ENCODE results near the gene CHMP5.
"Not testable (repeated sequence)": the region's sequence is repeated elsewhere in the genome, so short reads cannot be mapped to it uniquely, and the experiment has no call there.

CHMP5 gene

DNA sequence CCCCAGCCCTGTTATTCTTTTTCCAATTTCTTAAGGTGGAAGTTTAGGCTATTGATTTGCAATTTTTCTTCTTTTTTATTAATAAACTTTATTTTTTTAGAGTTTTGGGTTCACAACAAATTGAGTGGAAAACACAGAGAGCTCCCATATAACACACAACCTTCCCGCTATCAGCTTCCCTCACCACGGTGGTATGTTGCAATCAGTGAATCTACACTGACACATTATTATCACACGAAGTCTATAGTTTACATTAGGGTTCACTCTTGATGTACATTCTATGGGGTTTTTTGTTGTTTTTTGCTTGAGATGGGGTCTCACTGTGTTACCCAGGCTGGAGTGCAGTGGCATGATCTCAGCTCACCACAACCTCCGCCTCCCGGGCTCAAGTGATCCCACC is 20.7 kb downstream of the CHMP5 start:
- DNase-seq = no peak

DNA sequence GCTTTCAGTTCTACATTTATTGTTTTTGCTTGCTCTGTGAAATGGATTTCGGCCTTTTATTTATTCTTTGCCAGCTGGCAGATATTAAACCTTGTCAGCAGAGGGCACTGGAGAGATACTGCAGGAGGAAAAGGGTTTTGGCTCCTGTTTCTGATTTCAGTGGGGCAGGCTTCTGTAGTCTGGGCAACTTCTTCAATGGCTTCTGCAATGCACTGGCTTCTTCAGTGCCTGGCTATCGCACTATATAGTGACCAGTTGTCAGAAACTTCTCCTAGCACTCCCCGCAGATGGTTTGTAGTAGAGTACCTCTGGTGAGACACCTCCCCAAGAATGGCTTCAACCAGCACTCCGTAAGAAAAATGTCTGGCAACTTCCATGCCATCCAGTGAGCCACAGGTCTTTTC is 22.2 kb downstream of the CHMP5 start:
- peak; percentile 39 for DNase-seq

DNA sequence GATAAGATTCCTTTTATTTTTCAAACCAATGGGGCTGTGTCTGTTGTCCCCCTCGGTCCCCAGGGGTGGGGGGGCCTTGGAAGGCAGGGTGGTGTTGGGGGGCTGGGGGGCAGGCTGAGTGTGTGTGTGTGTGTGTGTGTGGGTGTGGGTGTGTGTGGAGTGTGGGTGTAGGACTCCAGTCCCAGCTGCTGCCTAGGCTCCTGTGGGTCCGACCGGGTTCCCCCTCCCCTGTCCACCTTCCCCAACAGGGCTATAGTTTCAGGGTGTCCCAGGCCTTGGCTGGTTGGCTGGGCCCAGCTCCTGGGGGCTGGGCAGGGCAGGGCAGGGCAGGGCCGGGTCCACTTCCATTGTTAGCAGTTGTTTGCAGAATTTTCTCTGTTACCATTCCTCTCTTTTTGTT is 23.4 kb downstream of the CHMP5 start:
- no peak for DNase-seq

DNA sequence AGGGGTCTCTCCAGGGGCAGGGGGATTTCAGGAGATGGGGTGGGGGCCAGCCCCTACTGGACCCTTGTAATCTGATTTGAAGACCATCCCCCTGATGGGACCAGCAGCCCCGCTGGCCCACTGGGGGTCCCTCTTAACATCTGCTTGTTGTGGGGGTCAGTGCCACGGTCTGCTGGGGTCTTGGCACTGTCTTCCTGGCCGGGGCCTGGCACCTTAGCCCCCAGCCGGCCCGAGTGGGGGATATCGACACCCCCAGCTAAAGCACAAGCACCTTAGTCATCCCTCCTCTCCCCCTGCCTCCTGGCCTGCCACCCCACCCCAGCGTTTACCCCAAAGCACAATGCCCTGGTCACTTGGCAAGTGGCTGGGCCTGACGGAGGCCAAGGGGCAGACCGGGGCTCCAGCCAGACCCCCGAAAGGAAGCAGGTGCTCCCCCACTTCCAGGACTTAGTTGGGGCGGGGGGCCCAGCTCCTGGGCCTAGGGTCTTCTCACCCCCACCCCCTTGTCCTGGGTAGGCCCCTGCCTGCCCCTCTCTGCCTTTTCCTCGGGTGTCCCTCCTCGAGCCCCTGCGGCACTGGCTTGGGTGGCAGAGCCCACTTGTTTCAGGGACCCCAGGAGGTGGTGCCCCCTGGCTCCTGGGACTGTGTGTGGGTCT is 24.1 kb downstream of the CHMP5 start:
- DNase-seq = no peak

DNA sequence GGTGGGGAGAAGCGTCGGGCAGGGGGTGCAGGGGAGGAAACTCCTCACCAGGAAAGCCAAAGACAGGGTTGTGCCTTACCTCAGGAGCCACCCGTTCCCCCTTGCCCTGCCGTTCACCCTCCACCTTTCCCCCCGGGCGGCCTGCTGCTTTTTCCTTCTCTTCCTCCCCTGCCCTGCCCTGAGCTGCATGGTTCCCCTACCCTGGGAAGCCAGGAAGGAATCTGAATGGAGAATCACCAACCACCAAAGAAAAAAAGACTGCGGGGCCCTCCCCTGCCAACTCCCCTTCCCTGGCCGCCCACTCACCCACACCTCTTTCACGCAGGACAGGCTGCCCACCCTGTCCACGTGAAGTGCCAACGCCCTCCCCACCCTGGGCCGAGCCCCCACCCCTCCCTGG is 24.6 kb downstream of the CHMP5 start:
- peak; percentile 14 for DNase-seq

DNA sequence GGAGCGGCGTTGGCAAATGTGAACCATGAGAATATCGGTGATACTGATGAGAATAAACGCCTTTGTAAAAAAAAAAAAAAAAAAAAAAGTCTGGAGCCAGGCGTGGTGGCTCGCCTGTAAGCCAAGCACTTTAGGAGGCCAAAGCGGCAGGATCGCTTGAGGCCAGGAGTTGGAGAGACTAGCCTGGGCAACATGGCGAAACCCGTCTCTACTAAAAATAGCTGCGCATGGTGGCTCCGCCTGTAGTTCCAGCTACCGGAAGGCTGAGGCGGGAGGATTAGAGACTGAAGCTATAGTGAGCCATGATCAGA is 25.0 kb downstream of the CHMP5 start:
- DNase-seq = no peak

DNA sequence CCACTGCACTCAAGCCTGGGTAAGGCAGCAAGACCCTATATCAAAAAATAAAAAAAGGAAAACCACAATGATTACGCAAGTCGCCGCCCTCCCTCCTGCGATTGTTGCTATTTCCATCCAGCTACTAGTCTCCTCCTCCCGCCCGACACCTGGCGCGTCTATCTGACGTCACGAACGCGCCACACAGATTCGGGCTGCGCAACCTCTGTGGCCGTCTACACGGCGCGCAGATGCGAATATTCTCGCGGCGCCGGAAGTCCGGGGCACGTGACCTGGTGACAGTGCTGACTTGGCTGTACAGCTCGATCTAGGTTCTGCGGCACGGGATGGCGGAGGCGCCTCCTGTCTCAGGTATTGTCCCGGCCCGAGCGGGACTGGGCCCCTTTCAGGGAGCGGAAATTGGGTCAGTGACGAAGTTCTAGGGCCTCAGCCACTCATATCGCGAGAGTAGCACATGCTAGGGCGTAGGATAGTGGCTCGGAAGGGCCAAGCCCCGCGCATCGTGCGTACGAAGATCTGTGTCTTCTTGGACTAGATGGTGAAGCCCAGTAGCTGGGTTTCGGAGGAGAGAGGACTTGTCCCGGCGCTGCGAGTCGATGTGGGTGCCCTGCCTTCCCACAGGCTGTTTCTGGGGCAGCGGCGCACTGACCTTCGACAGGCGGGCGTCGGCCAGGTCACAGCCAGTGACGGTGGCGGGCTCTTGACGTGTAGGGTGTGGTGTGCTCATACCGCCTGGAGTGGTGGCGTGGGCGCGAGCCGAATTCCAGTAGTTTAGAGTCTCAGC is 25.6 kb downstream of the CHMP5 start, which contains the start of gene NFX1:
Gene NFX1, plus strand, starts transcription at position 270 of the 784 bp plus-strand sequence. Its CDS starts 57 bp downstream, at position 327.
- DNase-seq = peak; percentile 97

DNA sequence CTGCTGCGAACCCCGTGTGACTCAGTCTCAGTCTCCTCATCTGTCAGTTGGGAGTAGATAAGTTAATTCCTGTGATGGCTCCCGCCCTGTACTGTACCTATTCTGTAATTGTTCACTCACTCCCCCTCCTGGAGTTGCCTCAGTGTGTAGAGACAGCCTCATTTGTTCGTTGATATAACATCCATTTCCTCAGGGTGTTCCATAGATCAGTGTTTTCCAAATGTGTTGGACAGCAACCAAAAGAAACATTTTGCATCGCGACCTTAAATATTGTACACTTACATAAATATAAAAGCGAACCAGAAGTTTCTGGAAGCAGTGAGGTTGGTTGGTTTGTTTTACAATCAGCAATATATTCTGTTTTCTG is 26.2 kb downstream of the CHMP5 start:
- no peak for DNase-seq

DNA sequence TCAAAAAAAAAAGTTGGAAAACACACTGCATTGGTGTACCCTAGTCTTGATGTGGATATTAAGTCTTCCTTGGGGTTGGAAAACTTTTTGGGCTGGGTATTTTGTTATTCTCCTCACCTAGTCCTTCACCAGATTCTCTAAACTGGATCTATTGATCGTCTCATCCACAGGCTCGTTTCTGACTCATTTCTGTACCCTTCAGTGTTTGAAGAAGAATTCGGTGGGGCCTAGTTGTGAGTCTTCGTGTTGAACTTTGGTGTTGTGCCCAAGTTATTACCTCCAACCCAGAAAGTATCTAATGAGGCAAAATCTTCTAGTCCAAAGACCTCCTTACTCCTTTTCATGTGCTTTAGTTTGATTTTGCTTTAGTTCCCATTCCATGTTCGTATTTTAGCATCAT is 27.1 kb downstream of the CHMP5 start:
- DNase-seq = no peak

DNA sequence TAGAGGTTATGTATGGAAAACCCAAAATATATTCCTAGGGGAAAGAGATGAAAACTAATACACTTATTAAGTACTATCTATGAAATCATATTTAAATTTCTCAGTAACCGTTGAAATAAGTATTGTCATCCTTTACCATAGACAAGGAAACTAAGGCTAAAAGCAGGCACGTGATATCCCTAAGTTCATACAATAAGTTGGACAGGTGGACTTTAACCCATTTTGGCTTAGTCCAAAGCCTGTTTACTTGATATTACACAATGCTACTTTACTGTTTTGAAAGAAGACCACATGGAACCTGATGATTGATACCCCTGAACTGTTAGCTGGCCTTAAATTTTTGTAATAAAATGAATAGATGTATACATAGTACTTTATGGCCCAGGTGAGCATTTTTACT is 28.9 kb downstream of the CHMP5 start:
- no peak for DNase-seq

DNA sequence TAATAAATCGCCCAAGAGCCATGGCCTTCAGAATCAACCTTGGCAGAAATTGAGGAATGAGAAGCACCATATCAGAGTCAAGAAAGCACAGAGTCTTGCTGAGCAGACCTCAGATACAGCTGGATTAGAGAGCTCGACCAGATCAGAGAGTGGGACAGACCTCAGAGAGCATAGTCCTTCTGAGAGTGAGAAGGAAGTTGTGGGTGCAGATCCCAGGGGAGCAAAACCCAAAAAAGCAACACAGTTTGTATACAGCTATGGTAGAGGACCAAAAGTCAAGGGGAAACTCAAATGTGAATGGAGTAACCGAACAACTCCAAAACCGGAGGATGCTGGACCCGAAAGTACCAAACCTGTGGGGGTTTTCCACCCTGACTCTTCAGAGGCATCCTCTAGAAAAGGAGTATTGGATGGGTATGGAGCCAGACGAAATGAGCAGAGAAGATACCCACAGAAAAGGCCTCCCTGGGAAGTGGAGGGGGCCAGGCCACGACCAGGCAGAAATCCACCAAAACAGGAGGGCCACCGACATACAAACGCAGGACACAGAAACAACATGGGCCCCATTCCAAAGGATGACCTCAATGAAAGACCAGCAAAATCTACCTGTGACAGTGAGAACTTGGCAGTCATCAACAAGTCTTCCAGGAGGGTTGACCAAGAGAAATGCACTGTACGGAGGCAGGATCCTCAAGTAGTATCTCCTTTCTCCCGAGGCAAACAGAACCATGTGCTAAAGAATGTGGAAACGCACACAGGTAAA is 30.0 kb downstream of the CHMP5 start:
- no peak for DNase-seq

DNA sequence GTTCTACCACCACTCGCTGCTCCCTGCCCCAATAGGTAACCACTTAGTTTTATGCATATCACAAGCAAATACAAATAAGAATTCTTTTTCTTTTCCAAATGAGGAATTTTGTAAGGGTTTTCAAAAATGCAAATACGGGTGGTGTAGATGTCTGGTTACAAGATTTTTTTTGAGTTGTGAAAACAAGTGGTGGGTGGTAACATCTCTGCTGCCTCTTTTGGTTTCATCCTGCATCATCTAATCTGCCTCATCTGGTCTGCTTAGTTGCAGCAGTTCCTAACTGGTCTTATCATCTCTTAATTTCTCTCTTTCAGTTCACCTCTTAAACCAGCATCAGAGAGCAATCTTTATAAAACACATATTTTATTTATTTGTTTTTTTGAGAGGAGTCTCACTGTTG is 30.7 kb downstream of the CHMP5 start:
- no peak for DNase-seq

DNA sequence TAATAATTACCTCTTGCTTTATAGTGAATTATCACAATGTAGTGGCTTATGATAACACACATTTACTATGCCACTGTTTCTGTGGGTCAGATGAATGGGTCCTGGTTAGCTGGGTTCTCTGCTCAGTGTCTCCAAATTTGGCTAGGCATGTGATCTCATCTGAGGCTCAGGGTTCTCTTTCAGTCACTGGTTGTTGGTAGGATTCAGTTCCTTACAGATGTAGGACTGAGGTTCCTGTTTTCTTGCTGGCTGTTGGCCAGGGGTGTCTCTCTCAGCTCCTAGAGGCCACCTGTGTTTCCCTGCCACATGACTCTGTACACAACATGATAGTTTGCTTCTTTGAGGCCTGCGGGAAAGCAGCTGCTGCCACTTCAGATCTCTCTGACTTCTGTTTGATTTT is 32.6 kb downstream of the CHMP5 start:
- no peak for DNase-seq

DNA sequence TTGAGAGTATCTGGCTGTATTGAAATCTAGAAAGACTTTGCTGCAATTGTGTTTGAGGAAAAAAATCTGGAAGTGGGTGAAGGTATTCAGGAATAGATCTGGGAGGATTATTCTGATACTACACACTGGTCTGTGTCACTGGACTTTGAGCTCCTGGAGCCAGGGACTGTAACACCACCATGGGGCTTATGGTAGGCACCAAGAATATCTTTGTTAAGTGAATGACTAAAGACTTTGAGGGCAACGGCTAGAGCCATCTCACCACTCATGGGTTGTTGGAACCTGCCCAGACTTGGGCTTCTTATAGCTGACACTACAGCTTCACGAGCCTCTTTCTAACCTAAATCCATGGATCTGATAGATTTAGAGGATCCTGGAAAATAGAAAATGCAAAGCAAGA is 35.7 kb downstream of the CHMP5 start:
- no peak for DNase-seq

DNA sequence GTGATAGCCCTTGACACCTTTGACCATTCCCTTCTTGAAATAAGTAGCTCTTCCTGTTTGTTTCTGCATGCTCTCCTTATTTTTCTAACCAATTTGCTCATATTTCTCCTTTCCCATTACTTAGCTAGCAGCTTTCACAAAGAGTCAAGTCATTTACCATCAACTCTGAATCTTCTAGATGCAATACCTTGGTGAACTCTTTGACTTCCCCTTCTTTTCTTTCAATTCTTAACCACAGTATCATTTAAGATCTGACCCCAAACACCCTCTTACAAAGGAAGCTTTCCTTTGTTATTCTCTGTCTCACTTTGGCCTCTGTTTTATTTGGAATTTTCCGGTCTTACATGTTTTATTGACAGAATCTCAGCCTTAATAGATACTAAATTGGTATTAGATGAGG is 39.5 kb downstream of the CHMP5 start:
- DNase-seq = no peak

DNA sequence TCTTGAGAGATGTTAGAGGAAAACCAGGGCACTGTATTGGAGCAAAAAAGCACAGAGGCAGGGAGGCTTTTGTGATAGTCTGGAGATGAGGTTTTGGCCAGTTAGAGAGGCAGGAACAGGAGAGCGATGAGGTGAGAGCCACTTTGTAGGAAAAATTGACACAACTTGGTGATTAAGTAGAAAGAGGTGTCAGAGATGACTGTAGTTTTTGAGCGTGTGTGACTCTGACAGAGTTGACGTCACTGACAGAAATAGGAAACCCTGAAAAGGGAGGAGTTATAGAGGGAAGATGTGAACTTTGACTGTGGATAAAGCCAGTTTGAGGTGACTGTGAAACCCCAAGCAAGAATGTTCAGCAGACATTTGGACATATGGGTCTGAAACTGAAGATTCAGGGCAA is 41.2 kb downstream of the CHMP5 start:
- DNase-seq = no peak

DNA sequence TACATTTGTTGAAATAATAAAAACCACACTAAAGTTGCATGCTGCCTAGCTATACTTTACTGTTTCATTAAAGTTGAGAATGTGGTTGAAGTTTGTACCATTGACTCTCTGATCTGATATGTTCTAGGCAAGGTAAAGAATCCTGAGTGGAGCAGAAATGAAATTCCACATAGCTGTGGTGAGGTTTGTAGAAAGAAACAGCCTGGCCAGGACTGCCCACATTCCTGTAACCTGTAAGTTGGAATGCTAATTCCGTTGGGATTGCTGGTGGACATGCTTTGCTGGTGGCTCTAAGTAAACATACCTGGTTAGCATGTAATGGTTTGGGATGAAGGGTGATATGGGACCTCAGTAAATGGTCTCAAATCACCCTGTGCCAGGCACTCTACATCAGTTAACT is 42.2 kb downstream of the CHMP5 start:
- no peak for DNase-seq

DNA sequence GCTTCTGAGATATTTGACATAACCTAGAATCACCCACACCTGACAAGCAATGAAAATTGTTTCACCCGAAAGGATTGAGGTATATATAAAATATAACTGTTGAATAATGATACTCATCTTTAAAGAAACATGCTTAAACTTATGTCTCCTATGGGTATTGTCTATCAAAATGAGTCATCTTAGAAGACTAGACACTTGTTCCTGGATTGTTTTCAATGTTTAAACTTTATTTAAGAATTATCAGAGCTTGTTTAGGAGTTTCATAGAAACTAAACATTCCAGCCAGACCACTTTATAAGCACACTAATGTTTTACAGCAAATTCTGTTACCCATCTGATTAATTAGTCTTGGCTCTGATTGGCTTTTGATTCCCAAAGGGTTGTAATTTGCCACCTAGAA is 45.1 kb downstream of the CHMP5 start:
- DNase-seq = no peak

DNA sequence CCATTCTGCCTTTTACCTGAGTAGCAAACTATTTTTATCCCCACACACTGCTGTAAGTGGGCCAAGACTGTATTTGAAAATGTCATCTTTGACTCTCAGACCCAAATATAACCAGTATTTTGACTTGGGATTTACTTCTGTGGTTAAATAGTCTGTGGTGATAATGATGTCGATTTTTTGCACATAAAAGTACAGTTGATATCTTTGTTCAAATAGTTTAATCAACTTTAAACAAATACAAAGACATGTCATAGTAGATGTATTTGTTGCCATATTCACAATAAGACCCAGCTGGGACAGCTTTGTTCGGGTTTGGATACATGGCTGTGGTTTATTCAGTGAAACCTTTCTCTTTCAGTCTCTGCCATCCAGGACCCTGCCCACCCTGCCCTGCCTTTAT is 45.9 kb downstream of the CHMP5 start:
- DNase-seq = no peak

DNA sequence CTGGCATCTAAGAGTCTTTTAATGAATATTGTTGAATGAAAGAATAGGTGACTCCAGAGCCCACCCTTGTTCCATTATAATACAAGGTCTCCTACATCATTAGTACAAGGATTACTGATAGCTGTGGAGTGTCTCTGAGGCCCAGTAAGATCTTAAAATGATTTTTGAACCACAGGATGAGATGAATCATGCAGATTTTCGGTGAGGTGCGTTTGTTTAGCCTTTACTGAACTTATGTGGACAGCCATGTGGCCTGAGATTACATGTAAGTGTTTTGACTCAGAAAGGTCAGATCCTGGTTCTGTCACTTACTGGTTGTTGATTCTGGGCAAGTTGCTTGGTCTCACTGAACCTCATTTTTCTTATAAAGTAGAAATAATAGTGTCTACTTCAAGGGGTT is 47.1 kb downstream of the CHMP5 start:
- DNase-seq = no peak

DNA sequence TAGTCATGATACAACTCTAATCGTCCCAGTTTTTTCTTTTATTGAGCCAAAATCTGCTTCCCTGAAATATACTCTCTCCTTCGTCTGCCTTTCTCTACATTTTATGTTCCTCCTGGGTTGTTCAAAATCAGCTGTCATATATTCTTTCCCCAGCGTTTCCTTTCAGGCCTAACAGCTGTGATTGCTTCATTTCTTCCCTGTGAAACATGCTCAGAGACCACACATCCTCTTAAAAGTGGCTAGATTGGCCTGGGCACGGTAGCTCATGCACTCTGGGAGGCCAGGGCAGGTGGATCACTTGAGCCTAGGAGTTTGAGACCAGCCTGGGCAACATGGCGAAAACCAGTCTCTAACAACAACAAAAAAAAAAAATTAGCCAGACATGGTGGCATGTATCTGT is 50.5 kb downstream of the CHMP5 start:
- no peak for DNase-seq

DNA sequence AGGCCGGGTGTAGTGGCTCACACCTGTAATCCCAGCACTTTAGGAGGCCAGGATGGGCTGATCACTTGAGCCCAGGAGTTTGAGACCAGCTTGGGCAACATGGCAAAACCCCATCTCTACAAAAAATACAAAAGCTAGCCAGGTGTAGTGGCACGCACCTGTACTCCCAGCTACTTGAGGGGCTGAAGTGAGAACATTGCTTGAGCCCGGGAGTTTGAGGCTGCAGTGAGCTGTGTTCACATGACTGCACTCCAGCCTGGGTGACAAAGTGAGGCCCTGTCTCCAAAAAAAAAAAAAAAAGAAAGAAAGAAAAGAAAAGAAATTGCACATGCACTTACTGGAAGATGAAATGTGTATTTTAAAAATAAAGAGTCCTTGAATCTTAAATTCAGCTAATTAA is 52.3 kb downstream of the CHMP5 start:
- not testable (repeated sequence) for DNase-seq

DNA sequence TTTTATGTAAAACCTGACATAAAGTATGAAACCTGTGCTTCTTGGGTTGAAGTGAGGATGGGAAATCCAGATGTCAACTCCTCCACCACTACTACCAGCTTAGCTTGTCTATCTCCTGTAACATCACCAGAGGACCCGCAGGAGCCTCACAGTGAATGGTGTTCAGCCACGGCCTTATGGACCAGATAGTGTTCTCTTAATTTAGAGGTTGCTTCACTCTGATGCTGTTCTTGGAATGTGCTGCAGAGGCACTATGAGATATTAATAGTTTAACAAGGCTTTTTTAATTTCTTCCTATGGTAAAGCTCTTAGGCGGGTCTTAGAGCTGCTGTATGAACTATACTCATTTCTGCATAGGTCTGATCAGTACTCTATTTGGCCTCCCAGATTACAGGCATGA is 53.4 kb downstream of the CHMP5 start:
- no peak for DNase-seq

DNA sequence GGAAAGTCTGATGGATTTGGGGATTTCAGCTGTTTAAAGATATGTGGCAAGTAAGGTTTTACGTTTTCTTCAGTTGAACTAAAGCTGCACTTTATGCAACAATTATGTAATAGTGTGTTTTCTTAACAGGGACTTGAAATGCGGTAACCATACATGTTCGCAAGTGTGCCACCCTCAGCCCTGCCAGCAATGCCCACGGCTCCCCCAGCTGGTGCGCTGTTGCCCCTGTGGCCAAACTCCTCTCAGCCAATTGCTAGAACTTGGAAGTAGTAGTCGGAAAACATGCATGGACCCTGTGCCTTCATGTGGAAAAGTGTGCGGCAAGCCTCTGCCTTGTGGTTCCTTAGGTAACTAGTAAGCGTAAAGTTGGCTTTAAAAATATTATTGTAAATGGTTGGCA is 53.9 kb downstream of the CHMP5 start:
- DNase-seq = no peak
